Testis (tissue), 3 donors: ENCODE results near the gene HES2. TPM values are rescaled to one million over a fixed set of nuclear protein-coding genes. Genes with fewer than 3 reads are reported as not detected.
"Not testable (repeated sequence)": the region's sequence is repeated elsewhere in the genome, so short reads cannot be mapped to it uniquely, and the experiment has no call there.

ENCODE experiments used
- DNase-seq: peaks from one replicate; pipeline ENCODE4 v3.0.0-alpha.2; 2019
- H3K27ac ChIP-seq, 2 donors: fragments of 200-600 bp; sonication (generic); one replicate each; pipeline ENCODE4 v1.5.1; 2019
- H3K27me3 ChIP-seq: fragments of 200-600 bp; sonication (generic); one replicate; pipeline ENCODE4 v1.5.1; 2019
- H3K36me3 ChIP-seq: fragments of 200-600 bp; sonication (generic); one replicate; pipeline ENCODE4 v1.5.1; 2017; ENCODE audit warnings: low read depth; ENCODE audit errors: missing control alignments
- H3K4me1 ChIP-seq: fragments of 200-600 bp; sonication (generic); one replicate; pipeline ENCODE4 v1.5.1; 2019
- H3K4me3 ChIP-seq, 2 donors: fragments of 200-600 bp; sonication (generic); one replicate each; pipeline ENCODE4 v1.5.1; 2017 to 2019
- H3K9me3 ChIP-seq: fragments of 200-600 bp; sonication (generic); one replicate; pipeline ENCODE4 v1.5.1; 2017
- CTCF ChIP-seq, 3 experiments: fragments of 450-650 bp in 2 of 3; fragments of 200-600 bp in 1 of 3; sonication (generic) in 1 of 3; IDR thresholded peaks; one replicate each; pipeline ENCODE4 v1.5.1; 2016 to 2019; ENCODE audit warnings: antibody characterized with exemption in 3 of 3, mild to moderate bottlenecking in 2 of 3, moderate library complexity in 1 of 3
- POLR2A ChIP-seq: fragments of 450-650 bp; IDR thresholded peaks from one replicate; pipeline ENCODE4 v1.6.1; 2017; ENCODE audit warnings: antibody characterized with exemption, mild to moderate bottlenecking, moderate library complexity
- WGBS, 2 donors: methylation state at CpG; one replicate each; pipeline ENCODE4 v1.1.5; 2018; 5-methylcytosine and 5-hydroxymethylcytosine counted together
- intact Hi-C: fragments of 100-400 bp; cut with DNase I; formaldehyde crosslinking; loops from one replicate; pipeline ENCODE4 v1.15.1; 2023; ENCODE audit warnings: low total_unique reads
- microRNA-seq, 2 donors: library from miRNA; unstranded; fragments of <30 nt; microRNA quantifications; one replicate each; pipeline ENCODE4, GENCODE V29; 2016; ENCODE audit warnings: borderline number of aligned reads in 2 of 2, borderline replicate concordance in 1 of 2
- polyA plus RNA-seq: library from polyadenylated mRNA; stranded (reverse); fragments of 350-450 nt; fragmentation: Illumina TruSeq; extraction: RNeasy Lipid Tissue Mini Kit (QIAGEN cat#74804); gene quantifications from one replicate; pipeline ENCODE4 v1.2.3, GENCODE V29; 2014; ENCODE audit warnings: low read depth, low replicate concordance; ENCODE audit not compliant: insufficient read depth
- small RNA-seq, 2 donors: library from RNA; depleted of rRNA; stranded (forward); fragments of <200 nt; gene quantifications; one replicate each; pipeline ENCODE3, GENCODE V24; 2016
- total RNA-seq, 2 donors: library from RNA; depleted of rRNA; stranded (reverse); fragments of >200 nt; gene quantifications; one replicate each; pipeline ENCODE4 v1.2.3, GENCODE V29; 2016

The HES2 gene
- total and polyA plus RNA-seq, 3 donors from 2014 or later, result 2.4 to 5.0 (median 2.6) TPM

- Histone ChIP-seq H3K4me1 (peaks cover 6% of the 10 kb centered on the region), H3K36me3 (no peaks in the 10 kb centered on the region), H3K4me3 (no peak overlapping the region), H3K9me3 (no peaks in the 10 kb centered on the region), H3K27me3 (no peaks in the 10 kb centered on the region), H3K27ac (no peak overlapping the region)
- no peak for DNase-seq
- WGBS, 2 donors, result 76 to 89% methylated on average over 5 of the region's 5 CpGs
- TF ChIP-seq POLR2A, result no peak
- intact Hi-C loops, result no loop called here
Observed at GRCh38 chr1:6365047-6365446, 54.7 kb downstream of the HES2 start.

GRCh38 chr1:6363085-6363884 lies 56.4 kb downstream of the HES2 start:
- 45 to 50% methylated on average over 20 of the region's 20 CpGs for WGBS, 2 donors
- H3K4me3 ChIP-seq, result not testable (repeated sequence)

More at GRCh38 chr1:6363085-6363884, 56.4 kb downstream of the HES2 start:
- H3K36me3 ChIP-seq, H3K27ac ChIP-seq, H3K27me3 ChIP-seq, H3K9me3 ChIP-seq, intact Hi-C loops: not testable (repeated sequence)
- peak; percentile 80 for DNase-seq
- H3K4me1 ChIP-seq, result peaks cover 23% of the 10 kb centered on the region
- TF ChIP-seq CTCF (IDR thresholded peaks at IDR 0.05), result peak; percentile 62 to 79 (median 62)

Small RNAs within 50 kb of the gene (microRNA-seq; reads per million reads assigned to microRNA genes)
- gene MIR4252, result 0 reads per million in 2 donors

Small RNAs within 50 kb of the gene (small RNA-seq; reads per million reads assigned to genes)
- 0 reads per million in 2 donors for gene MIR4252

Other genes starting within 250 kb of the HES2 start
- gene CHD5, start 239.6 kb downstream of the HES2 start, total RNA-seq, result 10 to 100 TPM; 42.1 to 63.1 TPM
- 67.5 TPM for gene CHD5, start 239.6 kb downstream of the HES2 start, polyA plus RNA-seq
- 10 to 100 TPM; 95.1 to 99.9 TPM for gene RPL22, start 220.3 kb downstream of the HES2 start, total RNA-seq
- gene RPL22, start 220.3 kb downstream of the HES2 start, polyA plus RNA-seq, result 319 TPM
- gene RNF207, start 213.8 kb downstream of the HES2 start, total RNA-seq, result 10 to 100 TPM; 13.2 to 20.1 TPM
- 4.8 TPM for gene RNF207, start 213.8 kb downstream of the HES2 start, polyA plus RNA-seq
- gene ICMT, start 184.0 kb downstream of the HES2 start, total RNA-seq, result 10 to 100 TPM; 33.0 to 36.5 TPM
- gene ICMT, start 184.0 kb downstream of the HES2 start, polyA plus RNA-seq, result 26.7 TPM
- not detected for gene HES3, start 175.7 kb downstream of the HES2 start, total RNA-seq
- not detected for gene HES3, start 175.7 kb downstream of the HES2 start, polyA plus RNA-seq
- gene GPR153, start 158.8 kb downstream of the HES2 start, total RNA-seq, result 1 to 10 TPM; 5.7 to 6.3 TPM
- gene GPR153, start 158.8 kb downstream of the HES2 start, polyA plus RNA-seq, result 5.8 TPM
- 10 to 100 TPM; 50.3 to 52.5 TPM for gene ACOT7, start 26.2 kb downstream of the HES2 start, total RNA-seq
- 72.8 TPM for gene ACOT7, start 26.2 kb downstream of the HES2 start, polyA plus RNA-seq
- 100 to 1,000 TPM; 396 to 404 TPM for gene ESPN, start 4.9 kb upstream of the HES2 start, total RNA-seq
- 270 TPM for gene ESPN, start 4.9 kb upstream of the HES2 start, polyA plus RNA-seq
- 10 to 100 TPM; 13.4 to 14.0 TPM for gene TNFRSF25, start 46.3 kb upstream of the HES2 start, total RNA-seq
- gene TNFRSF25, start 46.3 kb upstream of the HES2 start, polyA plus RNA-seq, result 6.2 TPM
- gene PLEKHG5, start 71.7 kb upstream of the HES2 start, total RNA-seq, result 10 to 100 TPM; 13.7 to 16.4 TPM
- gene PLEKHG5, start 71.7 kb upstream of the HES2 start, polyA plus RNA-seq, result 8.1 TPM
- 10 to 100 TPM; 29.0 to 34.6 TPM for gene NOL9, start 134.6 kb upstream of the HES2 start, total RNA-seq
- gene NOL9, start 134.6 kb upstream of the HES2 start, polyA plus RNA-seq, result 11.4 TPM
- 1 to 10 TPM; 5.3 to 5.6 TPM for gene TAS1R1, start 135.4 kb upstream of the HES2 start, total RNA-seq
- gene TAS1R1, start 135.4 kb upstream of the HES2 start, polyA plus RNA-seq, result 5.1 TPM
- 10 to 100 TPM; 58.9 to 70.7 TPM for gene ZBTB48, start 160.1 kb upstream of the HES2 start, total RNA-seq
- 80.7 TPM for gene ZBTB48, start 160.1 kb upstream of the HES2 start, polyA plus RNA-seq
- gene KLHL21, start 182.9 kb upstream of the HES2 start, total RNA-seq, result 10 to 100 TPM; 71.7 to 84.6 TPM
- gene KLHL21, start 182.9 kb upstream of the HES2 start, polyA plus RNA-seq, result 31.1 TPM
- 10 to 100 TPM; 88.1 to 94.3 TPM for gene PHF13, start 193.8 kb upstream of the HES2 start, total RNA-seq
- gene PHF13, start 193.8 kb upstream of the HES2 start, polyA plus RNA-seq, result 70.8 TPM
- gene THAP3, start 204.9 kb upstream of the HES2 start, total RNA-seq, result 10 to 100 TPM; 38.6 to 41.9 TPM
- 28.7 TPM for gene THAP3, start 204.9 kb upstream of the HES2 start, polyA plus RNA-seq